Measurements from ENCODE around the gene SRCIN1.

Gene SRCIN1

DNA sequence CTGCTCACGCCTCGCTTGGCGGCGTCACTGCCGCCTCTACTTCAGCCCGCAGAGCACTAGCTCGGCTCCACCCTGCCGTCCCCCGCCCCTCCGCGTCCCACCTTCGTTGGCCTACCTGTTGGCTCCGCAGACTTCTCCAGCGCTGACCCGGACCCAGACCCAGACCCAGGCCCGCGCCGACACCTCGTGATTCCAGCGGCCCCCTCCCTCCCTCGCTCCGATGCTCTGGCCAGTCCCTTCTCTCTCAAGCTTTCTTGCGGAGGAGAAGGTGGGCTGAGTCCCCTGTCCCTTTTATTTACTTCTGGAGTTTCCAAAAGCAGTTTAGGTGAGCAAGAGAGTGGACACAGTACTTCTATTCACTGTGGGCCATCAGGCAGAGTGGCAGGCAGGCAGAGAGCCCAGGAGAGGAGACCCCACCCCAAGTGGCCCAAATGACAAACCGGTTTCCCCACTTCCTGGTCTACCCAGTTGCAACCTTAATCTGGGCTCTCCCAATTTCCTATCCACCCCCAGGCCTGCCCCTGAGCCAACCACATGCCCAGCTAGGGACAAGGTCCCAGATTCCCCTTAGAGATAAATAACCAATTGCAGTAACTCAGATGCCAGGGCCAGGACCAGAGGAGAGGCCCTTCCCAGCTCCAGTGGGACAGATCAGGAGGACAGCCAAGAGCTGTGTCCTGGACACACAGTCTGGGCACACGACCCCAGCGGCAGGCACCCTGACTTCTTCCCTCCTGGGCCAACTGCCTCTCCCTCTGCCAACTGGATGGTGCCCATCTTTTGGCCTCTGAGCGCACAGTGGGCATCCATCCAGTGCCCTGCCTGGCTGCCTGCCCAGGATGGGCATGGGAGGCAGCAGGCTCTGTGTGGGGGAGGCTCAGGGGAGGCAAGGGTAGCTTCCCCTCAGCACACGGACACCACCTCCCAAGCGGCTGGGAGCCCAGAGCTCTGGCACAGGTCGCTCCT lies 1.2 kb upstream of the SRCIN1 start:
- TF ChIP-seq, protein P1, sequence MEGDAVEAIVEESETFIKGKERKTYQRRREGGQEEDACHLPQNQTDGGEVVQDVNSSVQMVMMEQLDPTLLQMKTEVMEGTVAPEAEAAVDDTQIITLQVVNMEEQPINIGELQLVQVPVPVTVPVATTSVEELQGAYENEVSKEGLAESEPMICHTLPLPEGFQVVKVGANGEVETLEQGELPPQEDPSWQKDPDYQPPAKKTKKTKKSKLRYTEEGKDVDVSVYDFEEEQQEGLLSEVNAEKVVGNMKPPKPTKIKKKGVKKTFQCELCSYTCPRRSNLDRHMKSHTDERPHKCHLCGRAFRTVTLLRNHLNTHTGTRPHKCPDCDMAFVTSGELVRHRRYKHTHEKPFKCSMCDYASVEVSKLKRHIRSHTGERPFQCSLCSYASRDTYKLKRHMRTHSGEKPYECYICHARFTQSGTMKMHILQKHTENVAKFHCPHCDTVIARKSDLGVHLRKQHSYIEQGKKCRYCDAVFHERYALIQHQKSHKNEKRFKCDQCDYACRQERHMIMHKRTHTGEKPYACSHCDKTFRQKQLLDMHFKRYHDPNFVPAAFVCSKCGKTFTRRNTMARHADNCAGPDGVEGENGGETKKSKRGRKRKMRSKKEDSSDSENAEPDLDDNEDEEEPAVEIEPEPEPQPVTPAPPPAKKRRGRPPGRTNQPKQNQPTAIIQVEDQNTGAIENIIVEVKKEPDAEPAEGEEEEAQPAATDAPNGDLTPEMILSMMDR (conservative IDR thresholded peaks at IDR 0.05; ENCODE audit: control insufficient read depth, insufficient read depth, low read depth, low read length), result no peak
- H3K4me3 ChIP-seq (ENCODE audit: control insufficient read depth, low read depth, low read length), result no peak overlapping the region
- no peak for DNase-seq (ENCODE audit: low read depth)

DNA sequence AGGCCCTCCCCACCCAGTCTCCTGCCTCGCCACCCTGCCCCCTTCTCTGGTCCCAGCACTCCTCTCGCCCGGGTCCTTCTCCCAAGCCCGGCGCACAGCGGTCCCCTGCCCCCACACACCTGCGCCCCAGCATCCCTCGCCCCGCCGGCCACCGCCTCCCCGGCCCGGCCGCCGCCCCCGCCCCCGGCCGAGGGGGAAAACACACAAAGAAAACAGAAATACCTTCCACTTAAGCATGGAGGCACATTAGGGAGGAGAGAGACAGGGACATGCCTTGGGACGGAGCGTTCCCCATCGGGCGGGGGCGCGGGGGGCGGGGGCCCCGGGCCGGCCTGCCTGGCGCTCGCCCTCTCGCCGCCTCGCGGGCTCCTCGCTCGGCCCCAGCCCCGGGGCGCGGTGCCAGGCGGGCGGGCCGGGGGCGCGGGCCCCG lies 326 bp downstream of the SRCIN1 start:
- no peak for DNase-seq (ENCODE audit: low read depth)
- TF ChIP-seq, protein P1 (conservative IDR thresholded peaks at IDR 0.05; ENCODE audit: control insufficient read depth, insufficient read depth, low read depth, low read length), result no peak
- H3K4me3 ChIP-seq (ENCODE audit: control insufficient read depth, low read depth, low read length), result no peak overlapping the region

DNA sequence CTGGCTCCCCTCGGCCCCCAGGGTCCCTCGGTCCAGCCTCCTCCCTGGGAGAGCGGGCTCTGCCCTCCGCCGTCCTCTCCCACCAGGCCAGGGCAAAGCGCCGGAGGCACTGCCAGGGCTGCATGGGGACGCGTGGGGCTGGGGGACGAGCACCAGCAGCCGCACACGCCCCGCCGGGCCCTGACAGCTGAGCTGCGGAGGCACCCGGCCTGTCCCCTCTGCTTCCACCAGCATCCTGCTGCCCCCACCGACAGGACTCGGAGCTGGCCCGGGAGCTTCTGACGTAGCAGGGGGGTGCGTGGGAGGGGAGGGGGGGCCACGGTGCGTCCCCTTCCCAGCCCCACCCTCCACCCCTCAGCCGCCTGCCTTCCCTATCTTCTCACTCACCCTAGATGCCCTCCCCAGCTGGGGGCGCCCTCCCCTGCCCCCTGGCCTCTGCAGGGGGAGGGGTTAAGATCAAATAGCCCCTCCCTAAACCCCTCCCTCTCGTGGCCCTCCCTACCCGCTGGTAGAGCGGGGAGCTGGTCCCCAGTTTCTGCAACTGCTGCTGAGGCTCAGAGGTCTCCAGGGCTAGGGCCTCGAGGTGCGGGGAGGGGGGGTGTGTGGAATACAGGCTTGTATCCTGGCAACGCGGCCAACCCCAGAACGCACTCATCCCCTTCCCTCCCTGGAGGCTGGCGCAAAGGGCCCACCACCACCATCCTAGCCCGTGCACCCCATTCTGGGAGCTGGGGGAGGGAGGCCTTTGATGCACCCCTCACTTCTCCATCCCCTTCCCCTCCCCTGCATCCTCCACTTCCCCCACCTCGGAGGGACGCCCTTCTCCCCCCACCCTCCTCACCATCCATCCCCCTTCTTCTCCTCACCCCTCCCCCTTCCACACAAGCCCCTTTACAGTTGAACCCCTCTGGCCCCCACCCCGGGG lies 1.0 kb downstream of the SRCIN1 start:
- TF ChIP-seq, protein P1 (conservative IDR thresholded peaks at IDR 0.05; ENCODE audit: control insufficient read depth, insufficient read depth, low read depth, low read length), result no peak
- DNase-seq (ENCODE audit: low read depth), result no peak
- H3K4me3 ChIP-seq (ENCODE audit: control insufficient read depth, low read depth, low read length), result no peak overlapping the region

DNA sequence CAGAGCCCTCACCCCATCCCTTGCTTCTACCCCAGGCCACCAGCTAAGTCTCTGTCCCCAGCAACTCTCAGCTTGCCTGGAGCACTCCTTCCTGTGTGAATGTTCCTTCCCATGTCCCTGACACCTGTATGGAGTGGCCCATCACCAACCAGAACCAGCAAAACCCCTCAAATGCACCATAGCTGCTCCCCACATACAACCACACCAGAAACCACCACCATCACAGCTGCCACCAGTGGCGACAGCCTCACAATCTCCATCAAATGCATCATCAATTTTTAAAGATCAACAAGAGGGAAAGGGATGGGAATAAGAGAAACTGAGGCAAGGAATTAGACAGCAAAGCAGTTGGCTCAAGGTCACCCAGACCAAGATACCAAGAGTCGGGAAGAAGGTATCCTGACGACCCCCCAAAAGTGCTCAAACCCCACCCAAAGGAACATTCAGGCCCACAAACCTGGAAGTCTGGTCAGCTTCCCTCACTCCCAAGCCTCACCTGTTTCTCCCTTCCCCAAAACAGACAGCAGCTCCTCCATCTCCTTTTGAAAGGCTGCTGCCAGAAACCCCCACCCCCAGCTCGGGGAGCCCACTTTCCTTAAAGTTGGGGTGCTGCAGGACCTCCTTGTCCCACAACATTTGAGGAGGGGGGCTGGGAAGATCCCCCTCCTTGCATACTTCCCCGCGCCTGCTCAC lies 1.8 kb downstream of the SRCIN1 start:
- H3K4me3 ChIP-seq (ENCODE audit: control insufficient read depth, low read depth, low read length), result no peak overlapping the region
- no peak for DNase-seq (ENCODE audit: low read depth)
- TF ChIP-seq, protein P1 (conservative IDR thresholded peaks at IDR 0.05; ENCODE audit: control insufficient read depth, insufficient read depth, low read depth, low read length), result no peak

DNA sequence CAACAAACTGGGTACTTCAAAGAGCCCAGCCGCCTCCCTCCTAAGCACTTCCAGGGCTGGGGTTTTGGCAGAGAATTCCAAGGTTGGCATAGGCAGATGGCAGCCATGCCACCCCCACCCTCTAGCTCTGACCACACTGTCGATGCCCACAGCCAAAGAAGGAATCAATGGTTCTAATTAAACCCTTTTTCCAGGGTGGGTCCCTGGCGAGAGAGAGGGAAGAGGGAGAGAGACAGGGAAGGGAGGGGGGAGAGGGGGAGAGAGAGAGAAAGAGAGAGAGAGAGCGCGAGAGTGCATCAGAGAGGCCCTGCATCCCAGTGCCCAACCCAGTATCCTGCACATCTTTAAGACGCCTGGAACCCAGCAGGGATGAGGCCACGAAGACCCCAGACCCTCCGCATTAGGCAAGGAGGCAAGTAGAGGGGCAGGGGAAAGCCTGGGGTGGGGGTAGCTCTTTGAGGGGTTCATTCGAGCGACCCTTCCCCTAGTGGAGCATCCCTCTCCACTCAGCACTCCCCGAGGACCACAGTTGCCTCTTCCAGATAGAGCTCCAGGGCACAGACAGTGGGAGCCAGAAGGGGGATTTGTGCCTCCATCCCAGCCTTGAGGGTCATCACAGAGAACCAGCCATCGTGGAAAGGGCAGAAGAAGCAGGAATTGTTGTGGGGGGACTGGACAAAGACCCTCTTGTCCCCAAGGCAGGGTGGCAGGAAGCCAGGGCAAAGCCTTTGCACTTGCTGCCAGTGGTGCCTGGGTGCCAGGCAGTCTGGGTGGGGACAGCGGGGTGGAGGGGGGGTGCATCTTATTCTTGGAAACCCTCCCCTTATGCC lies 2.6 kb downstream of the SRCIN1 start:
- TF ChIP-seq, protein P1 (conservative IDR thresholded peaks at IDR 0.05; ENCODE audit: control insufficient read depth, insufficient read depth, low read depth, low read length), result no peak
- no peak for DNase-seq (ENCODE audit: low read depth)
- no peak overlapping the region for H3K4me3 ChIP-seq (ENCODE audit: control insufficient read depth, low read depth, low read length)
